Skeletal muscle cell (primary cell): ENCODE results near the gene TMTC4.
"Not testable (repeated sequence)": the region's sequence is repeated elsewhere in the genome, so short reads cannot be mapped to it uniquely, and the experiment has no call there.

Experiments
- DNase-seq: peaks from one replicate; pipeline ENCODE4 v3.0.0-alpha.2; 2010; ENCODE audit warnings: low read depth
- H3K4me3 ChIP-seq: 2 replicates; pipeline ENCODE4 v1.5.1; 2011; ENCODE audit warnings: low read depth, mild to moderate bottlenecking, control low read depth, low read length, moderate library complexity

TMTC4 gene, protein sequence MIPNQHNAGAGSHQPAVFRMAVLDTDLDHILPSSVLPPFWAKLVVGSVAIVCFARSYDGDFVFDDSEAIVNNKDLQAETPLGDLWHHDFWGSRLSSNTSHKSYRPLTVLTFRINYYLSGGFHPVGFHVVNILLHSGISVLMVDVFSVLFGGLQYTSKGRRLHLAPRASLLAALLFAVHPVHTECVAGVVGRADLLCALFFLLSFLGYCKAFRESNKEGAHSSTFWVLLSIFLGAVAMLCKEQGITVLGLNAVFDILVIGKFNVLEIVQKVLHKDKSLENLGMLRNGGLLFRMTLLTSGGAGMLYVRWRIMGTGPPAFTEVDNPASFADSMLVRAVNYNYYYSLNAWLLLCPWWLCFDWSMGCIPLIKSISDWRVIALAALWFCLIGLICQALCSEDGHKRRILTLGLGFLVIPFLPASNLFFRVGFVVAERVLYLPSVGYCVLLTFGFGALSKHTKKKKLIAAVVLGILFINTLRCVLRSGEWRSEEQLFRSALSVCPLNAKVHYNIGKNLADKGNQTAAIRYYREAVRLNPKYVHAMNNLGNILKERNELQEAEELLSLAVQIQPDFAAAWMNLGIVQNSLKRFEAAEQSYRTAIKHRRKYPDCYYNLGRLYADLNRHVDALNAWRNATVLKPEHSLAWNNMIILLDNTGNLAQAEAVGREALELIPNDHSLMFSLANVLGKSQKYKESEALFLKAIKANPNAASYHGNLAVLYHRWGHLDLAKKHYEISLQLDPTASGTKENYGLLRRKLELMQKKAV

DNA sequence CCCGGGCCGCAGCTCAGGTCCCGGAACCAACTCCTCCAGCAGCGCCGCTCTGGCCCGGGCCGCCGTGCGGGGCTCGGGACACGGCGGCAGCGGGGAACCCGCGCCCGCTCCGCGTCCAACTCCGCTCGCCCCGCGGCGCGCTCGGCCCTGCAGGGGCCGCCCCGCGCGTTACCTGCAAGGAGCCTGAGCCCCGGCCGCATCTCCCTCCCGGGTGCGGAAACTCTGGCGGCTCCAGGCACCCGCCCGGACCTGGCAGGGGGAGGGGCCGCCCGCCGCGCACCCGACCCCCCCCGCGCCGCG, at the start of gene TMTC4:
Gene TMTC4, minus strand, starts transcription at position 224 of the 300 bp plus-strand sequence. CDS start 4,433 bp downstream, outside the sequence.
- DNase-seq: no peak
- peak within 1 kb of the TSS; percentile 71 for H3K4me3 ChIP-seq

DNA sequence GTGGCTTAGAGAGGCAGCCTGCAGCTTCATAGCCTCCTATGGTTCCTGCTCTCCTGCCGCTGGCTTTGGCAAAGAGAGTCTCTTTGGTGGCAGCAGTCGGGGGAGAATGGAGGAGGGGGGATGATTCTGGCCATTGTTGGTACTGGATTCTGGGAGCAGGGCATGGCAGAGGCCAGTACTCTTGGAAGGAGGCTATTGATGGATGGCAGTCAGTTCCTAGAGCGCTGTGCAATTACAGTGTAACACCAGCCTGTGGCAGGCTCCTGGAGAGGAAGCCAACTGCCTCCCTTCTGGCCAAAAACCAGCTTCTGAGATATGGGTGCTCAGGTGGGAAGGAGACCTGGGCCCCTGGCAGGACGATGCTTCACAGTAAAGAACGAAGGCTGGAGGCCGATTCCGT, 47.9 kb upstream of the TMTC4 start:
- DNase-seq: no peak
- no peak overlapping the region for H3K4me3 ChIP-seq

DNA sequence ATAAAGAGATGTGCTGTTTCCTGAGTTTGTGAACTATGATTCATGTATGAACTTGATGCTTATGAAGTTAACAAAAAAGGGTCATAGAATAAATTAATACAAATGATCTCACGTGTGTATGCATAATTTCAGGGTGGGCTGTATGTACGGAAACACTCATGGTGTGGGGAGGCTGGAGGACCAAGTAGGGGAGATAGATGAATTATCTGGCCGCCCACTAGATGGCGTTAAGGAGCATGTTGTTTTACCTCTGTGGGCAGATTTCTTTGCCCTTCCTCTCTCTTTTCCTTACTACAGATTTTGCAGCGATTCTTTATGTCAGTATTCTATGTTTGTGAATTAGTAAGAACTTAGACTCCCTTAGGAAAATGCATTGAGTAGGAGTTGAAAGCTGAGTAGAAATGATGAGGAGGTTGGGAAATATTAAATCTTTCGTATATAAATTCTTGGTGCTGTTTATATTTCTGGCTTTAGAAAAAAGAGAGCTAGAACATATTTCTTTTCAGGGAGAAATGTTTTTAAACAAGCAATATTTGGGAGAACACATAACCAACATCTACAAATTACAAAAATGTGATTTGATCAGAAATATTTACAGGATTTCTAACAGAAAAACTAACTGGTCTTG, 47.4 kb upstream of the TMTC4 start:
- peak; percentile 26 for DNase-seq
- H3K4me3 ChIP-seq: no peak overlapping the region

DNA sequence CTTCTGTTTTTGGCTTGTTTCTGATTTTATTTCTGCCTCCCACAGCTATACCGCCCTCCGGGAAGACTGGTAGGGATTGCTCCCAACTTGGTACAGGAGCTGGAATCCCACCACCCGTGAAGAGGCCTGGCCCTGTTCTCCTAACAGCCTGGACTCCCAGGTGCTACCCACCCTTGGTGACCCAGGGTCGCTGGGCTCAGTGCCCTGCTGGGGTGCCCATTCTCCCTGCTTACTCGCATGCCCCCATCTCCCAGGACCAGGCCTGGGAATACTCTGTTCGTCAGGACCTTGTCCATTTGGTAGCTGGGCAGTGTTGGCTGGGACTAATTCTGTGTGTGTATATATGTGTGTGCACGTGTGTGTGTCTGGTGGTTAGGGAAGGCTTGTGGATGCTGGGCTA, 41.0 kb upstream of the TMTC4 start:
- no peak for DNase-seq
- H3K4me3 ChIP-seq: no peak overlapping the region

DNA sequence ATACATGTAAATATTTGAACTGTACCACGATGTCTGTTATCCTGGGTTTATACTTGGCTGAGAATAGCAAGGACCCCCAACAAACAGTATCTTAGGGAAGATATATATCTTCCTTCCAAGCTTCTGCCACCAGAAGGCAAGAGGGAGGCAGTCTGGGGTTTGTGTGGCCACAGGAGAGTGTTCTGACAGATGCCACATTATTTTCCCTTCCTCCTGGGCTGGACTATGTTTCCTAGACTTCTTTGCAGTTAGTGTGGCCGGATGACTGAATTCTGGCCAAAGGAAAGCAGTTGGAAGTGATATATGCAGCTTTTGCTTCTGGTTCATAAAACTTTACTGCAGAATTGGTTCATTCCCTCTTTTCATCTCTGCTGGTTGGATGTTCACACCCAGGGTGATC, 39.9 kb upstream of the TMTC4 start:
- no peak for DNase-seq

DNA sequence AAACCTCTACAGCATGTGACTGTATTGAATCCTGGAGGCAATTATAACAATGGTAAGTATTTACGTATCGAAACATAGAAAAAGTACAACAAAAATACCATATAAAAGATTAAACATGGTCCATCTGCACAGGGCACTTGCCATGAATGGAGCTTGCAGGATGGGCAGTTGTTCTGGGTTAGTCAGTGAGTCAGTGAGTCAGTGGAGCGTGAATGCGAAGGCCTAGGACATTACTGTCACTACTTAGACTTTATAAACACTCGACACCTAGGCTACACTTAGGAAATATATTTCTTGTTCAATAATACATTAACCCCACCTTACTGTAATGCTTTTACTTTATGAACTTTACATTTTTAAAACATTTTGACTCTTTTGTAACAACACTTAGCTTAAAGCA, 35.6 kb upstream of the TMTC4 start:
- H3K4me3 ChIP-seq: no peak overlapping the region
- no peak for DNase-seq

More for the DNA sequence above, 39.9 kb upstream of the TMTC4 start:
- H3K4me3 ChIP-seq: no peak overlapping the region

DNA sequence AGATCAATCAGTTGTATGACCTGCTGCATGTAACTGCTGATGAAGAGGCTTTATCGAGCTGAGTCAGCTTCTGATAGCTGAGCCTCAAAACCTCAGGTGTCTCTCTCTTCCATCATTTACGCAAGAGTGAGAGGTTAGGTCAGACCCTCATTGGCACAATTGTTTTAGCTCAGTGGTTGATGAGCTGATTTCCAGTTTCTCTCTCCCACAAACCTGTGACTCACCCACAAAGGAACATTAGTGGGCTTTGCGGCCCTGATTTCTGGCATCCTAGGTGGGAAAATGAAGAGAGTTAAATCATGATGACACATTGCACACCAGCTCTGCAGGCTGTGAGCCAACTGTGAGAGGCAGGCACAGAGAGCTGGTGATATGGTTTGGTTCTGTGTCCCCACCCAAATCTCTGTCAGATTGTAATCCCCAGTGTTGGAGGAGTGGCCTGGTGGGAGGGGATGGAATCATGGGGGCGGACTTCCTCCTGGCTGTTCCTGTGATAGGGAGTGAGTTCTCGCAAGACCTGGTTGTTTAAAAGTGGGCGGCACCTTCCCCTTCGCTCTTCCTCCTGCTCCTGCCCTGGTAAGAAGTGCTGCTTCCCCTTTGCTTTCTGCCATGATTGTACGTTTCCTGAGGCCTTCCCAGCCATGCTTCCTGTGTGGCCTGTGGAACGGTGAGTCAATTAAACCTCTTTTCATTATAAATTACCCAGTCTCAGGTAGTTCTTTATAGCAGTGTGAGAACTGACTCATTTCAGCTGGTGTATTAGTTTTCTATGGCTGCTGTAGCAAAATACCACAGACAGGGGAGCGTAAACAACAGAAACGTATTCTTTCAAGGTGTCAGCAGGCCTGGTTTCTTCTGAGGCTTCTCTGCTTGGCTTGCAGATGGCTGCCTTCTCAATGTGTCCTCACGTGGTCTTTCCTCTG, 33.5 kb upstream of the TMTC4 start:
- H3K4me3 ChIP-seq: no peak overlapping the region
- DNase-seq: peak; percentile 37

DNA sequence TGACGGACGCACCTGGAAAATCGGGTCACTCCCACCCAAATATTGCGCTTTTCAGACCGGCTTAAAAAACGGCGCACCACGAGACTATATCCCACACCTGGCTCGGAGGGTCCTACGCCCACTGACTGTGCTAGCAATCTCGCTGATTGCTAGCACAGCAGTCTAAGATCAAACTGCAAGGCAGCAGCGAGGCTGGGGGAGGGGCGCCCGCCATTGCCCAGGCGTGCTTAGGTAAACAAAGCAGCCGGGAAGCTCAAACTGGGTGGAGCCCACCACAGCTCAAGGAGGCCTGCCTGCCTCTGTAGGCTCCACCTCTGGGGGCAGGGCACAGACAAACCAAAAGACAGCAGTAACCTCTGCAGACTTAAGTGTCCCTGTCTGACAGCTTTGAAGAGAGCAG, 23.7 kb upstream of the TMTC4 start:
- H3K4me3 ChIP-seq, DNase-seq: not testable (repeated sequence)

DNA sequence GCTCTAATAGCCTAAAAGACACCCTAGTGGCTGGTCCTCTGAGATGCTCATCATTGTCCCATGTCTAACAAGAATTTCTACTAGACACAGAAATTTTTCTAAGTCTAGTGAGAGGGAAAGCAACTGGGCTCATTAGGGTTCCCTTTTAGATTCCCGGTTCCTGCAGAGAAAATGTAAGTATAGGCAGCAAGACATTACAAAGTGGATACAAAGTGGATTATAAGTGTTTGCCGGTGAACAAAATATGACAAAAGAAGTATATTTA, 20.8 kb upstream of the TMTC4 start:
- H3K4me3 ChIP-seq: no peak overlapping the region
- no peak for DNase-seq

DNA sequence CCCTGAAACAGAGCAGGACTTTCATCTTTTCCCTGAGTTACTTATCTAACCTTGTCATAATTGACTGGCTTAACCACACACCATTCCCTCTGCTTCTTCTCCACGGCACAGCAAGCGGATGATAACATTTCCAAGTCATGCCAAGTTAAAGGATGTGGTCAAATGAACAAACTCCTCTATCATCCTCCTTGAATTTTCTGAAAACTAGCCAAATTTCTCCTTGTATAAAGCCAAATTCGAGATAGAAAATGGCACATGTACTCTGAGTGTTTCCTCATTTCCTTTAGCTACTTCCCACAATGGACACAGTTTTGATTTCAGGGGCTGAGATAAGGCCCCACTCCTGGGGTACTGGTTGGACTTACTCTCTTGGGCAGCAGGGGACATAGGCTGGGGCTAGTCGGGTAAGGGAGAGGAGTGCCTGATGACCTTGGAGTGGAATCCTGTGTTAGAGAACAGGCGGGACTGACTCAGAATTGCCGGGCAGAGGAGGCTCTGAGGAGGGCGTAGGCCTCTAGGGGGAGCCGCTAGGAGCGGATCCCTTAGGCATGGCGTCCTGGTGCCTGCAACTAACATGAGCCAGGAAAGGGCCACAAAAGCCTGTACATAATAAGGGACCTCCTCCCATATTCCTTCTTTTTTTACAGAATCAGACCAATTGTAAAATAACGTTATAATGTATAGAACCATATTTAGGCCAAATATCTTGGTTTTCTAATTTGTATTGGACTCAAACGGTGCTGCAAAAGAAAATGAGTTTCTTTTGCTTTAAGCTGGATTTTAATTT, 20.3 kb upstream of the TMTC4 start:
- DNase-seq: peak; percentile 29
- no peak overlapping the region for H3K4me3 ChIP-seq

DNA sequence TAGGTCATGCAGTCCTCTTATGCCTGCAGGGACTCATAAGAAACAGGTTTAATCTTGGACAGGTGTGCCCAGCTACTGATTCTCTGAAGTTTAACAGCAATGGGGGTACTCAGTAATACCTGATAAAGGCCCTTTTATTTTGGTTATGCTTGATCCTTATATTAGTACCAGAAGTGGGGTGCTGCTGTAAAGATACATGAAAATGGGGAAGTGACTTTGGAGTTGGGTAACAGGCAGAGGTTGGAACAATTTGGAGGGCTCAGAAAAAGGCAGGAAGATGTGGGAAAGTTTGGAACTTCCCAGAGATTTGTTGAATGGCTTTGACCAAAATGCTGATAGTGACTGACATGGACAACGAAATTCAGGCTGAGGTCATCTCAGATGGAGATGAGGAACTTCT, 14.6 kb upstream of the TMTC4 start:
- no peak overlapping the region for H3K4me3 ChIP-seq
- no peak for DNase-seq

DNA sequence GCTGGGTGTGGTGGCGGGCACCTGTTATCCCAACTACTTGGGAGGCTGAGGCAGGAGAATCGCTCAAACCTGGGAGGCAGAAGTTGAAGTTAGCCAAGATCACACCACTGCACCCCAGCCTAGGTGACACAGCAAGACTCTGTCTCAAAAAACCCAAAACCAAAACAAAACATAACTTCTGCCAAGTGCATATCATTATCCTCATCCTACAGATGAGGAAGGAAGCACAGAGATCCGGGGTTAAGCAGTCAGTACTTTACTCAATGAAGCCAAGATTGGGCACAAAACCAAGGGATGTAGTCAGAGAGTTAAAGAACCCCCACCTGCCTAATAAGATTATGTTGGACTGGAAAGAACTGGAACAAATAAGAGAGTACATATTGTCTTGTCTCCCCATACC, 5.5 kb upstream of the TMTC4 start:
- no peak overlapping the region for H3K4me3 ChIP-seq
- no peak for DNase-seq

DNA sequence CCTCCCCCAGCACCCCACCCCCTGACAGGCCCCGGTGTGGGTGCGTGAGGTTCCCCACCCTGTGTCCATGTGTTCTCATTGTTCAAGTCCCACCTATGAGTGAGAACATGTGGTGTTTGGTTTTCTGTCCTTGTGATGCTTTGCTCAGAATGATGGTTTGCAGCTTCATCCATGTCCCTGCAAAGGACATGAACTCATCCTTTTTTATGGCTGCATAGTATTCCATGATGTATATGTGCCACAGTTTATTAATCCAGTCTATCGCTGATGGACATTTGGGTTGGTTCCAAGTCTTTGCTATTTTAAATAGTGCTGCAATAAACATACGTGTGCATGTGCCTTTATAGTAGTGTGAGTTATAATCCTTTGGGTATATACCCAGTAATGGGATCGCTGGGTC, 2.5 kb upstream of the TMTC4 start:
- not testable (repeated sequence) for DNase-seq, H3K4me3 ChIP-seq

DNA sequence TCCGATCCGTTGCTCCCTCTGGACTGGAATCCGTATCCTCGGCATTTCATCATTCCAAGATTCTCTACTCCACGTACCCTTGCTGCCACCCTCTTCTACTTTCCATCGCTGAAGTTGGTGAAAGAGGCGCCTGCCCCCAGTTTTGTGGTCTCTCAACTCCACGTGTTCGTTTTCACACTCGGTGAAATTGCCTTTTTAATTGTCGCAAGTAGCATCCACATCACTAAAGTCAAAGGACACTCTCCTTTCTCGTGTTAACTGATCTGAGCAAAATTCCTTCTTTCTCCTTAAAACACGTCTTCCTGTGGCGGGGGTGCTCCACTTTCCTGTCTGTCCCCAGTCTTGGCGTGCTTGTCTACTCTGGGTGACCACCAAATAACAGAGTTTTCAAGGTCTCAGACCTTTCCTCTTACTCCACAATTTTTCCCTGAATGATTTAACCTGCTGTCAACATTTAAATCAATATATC, 1.1 kb upstream of the TMTC4 start:
- DNase-seq: no peak
- H3K4me3 ChIP-seq: peak overlapping the region; percentile 71

DNA sequence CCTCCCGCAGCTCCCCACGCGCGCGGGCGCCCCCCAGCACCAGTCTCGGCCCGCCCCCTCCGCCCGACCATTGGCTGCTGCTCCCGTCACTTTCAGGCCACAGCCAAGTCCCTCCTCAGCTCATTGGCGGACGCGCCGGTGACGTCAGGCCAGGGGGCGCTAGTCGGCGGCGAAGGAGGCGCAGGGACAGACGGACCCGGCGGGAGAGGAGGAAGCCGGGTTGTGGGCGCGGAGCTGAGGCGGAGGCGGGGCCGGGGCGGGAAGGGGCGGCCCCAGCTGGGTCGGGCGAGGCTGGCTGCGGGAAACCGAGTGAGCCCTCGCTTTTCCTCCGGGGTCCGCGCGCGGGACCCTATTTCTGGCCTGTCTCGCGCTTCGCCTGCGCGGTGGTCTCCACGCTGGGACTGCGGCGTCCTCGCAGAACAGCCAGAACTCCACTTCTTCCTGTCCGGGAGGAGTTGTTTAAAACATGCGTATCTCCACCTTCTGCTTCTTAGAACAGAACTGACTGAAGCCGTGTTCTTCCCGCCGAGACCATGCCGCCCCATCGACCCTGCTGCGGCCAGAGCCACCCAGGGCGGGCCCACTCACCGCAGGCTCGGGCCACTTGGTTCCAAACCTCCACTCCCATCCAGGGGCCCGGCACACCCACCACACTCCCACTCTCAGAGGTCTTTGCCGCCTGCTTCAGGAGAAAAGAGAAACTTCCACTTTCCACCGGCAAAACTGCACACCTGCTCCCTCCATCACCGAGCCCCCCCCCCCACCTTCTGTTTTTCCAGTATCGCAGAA, 471 bp upstream of the TMTC4 start:
- peak; percentile 93 for DNase-seq
- H3K4me3 ChIP-seq: peak overlapping the region; percentile 71

DNA sequence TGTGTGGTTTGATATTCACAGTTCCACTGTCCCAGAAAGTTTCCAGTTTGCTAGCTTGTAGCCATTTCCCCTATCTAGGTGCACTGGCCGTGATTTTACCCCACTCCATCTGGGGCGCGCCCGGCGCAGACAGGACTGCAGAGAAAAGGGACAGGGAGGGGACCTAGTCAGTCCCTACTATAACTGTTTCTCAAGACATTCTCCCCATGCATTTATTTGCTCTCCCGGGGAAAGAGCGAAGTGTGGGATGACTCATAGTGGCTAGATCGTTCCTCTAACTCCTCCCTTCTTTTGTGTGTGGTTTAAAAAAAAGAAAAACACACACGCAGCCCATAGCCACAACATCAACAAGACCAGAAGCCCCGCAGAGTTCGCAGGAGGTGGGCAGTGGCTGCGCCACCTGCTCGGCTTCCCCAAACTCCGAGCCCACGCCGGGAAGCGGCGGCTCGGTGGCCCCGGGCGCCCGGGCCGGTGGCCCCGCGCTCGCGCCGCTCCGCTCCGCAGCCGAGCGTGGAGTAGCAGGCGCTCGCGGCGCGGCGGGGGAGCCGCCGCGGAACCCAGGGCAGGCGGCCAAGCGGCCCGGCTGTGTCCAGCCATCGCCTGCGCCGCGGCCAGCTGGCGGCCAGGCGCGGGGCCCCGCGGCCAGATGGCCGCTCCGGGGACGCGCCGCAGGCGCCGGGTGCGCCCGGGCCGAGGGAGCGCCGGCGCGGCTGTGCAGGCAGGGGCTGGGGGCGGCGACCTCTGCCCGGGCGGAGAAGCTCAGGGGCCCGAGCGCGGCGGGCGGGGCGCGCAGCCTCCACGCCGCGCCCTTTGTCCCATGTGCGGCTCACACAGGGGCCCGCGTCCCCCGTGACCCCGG, 653 bp downstream of the TMTC4 start:
- peak; percentile 60 for DNase-seq
- H3K4me3 ChIP-seq: peak overlapping the region; percentile 71

DNA sequence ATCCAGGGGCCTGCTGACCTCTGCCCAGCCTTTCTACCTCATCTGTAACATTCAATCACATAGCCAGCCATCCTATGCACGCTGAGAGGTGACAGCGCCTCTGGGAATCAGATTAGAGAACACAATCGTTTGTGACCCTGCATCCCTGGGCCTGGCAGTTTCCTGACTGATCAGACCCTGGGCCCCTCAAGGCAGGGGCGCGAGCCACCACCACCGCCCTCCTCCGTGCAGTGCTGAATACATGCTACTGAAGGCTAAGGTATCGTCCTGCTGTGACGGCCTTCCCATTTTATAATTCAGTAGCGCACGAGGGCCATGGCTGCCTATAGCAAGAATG, 1.3 kb downstream of the TMTC4 start:
- peak overlapping the region; percentile 71 for H3K4me3 ChIP-seq
- DNase-seq: no peak
